HCT116 (cell line): Measurements from ENCODE around the gene RLBP1.

Experiments used
- ATF3 ChIP-seq: IDR thresholded peaks from 2 replicates; pipeline ENCODE4 v1.6.1; 2012
- CTCF ChIP-seq, 3 experiments: fragments of 200-600 bp in 1 of 3; sonication (generic) in 1 of 3; IDR thresholded peaks in 2 of 3; conservative IDR thresholded peaks in 1 of 3; 2 replicates each; pipeline ENCODE4 v1.5.1; 2012 to 2017; ENCODE audit warnings: low read depth in 2 of 3, low read length in 2 of 3, antibody characterized with exemption in 1 of 3, borderline replicate concordance in 1 of 3, control low read depth in 1 of 3, mild to moderate bottlenecking in 1 of 3, mixed read lengths in 1 of 3, mixed run types in 1 of 3, moderate library complexity in 1 of 3; ENCODE audit not compliant: insufficient read depth in 1 of 3
- EGR1 ChIP-seq: IDR thresholded peaks from 2 replicates; pipeline ENCODE4 v1.6.1; 2012; ENCODE audit warnings: low read depth
- EZH2 ChIP-seq: fragments of 200-600 bp; sonication (generic); IDR thresholded peaks from 2 replicates; pipeline ENCODE4 v1.6.1; 2017; ENCODE audit warnings: antibody characterized with exemption, mixed run types
- EZH2phosphoT487 ChIP-seq: fragments of 200-600 bp; IDR thresholded peaks from 2 replicates; pipeline ENCODE4 v1.6.1; 2018; ENCODE audit warnings: antibody characterized with exemption, borderline replicate concordance
- MAX ChIP-seq: IDR thresholded peaks from 2 replicates; pipeline ENCODE4 v1.6.1; 2012
- POLR2A ChIP-seq: IDR thresholded peaks from 2 replicates; pipeline ENCODE4 v1.7.0; 2011; ENCODE audit warnings: borderline replicate concordance; ENCODE audit not compliant: insufficient read depth, insufficient read length; ENCODE audit errors: extremely low read depth
- POLR2AphosphoS5 ChIP-seq: IDR thresholded peaks from 2 replicates; pipeline ENCODE4 v1.6.1; 2011; ENCODE audit warnings: mild to moderate bottlenecking, low read depth, low read length, moderate library complexity
- REST ChIP-seq: IDR thresholded peaks from 2 replicates; pipeline ENCODE4 v1.6.1; 2012; ENCODE audit warnings: low read depth

- TF ChIP-seq CTCF (IDR thresholded peaks at IDR 0.05 in 2 of 3, conservative IDR thresholded peaks at IDR 0.05 in 1 of 3; ENCODE audit: borderline replicate concordance in 1 of 3, insufficient read depth in 1 of 3, low read depth in 2 of 3, low read length in 2 of 3) (no peak), ATF3 (no peak), POLR2A (no peak), REST (no peak), MAX (no peak), EZH2 (no peak), EGR1 (no peak), EZH2phosphoT487 (no peak), POLR2AphosphoS5 (no peak)
These were observed 23.8 kb downstream of the RLBP1 start for GRCh38 chr15:89197503-89197971.
